GM20431 (cell line): ENCODE data around the gene CBX3.

Experiments
- in situ Hi-C: fragments of 300-500 bp; cut with MseI, MboI; formaldehyde crosslinking; loops from one replicate; pipeline ENCODE4 v1.15.0; 2020; ENCODE audit warnings: low sequenced_read_pairs; ENCODE audit not compliant: unreplicated experiment

The CBX3 gene

GRCh38 chr7:26168458-26169023 is 33.0 kb upstream of the CBX3 start:
- in situ Hi-C loops, result no loop called here

DNA sequence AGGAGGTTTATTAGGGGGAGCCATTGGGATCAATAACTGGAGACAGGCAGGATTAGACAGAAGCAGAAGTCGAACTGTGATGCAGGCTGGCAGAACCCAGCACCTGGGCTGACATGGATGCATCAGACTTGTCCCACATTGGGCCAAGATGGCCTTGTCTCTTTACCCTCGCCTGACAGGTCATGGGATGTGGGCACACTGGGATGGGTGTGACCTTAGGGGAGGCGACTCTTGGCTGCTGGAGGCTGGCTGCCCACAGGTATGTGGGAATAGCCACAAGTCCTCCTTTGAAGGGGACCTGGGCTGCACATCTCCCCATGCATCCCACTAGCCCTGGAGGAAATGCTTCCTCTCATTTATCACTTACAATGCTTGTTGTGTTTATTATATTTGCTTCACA is 32.3 kb upstream of the CBX3 start:
- in situ Hi-C loops, result no loop called here

DNA sequence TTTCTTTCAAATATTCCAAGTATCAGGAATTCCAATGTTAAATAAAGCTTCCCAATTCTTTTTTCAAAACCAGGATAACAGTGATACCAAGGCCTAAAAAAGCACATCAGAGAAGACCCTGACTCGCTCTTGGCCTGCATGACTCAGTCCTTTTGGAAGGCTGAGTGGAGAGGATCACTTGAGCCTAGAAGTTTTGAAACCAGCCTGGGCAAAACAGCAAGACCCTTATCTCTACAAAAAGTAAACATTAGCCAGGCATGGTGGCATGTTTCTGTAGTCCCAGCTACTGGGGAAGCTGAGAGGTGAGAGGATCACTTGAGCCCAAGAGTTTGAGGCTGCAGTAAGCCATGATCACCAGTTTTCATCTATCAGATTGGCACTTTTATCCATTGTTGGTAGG is 30.9 kb upstream of the CBX3 start:
- in situ Hi-C loops, result no loop called here

- in situ Hi-C loops, result no loop called here
Observed at GRCh38 chr7:26171601-26172000, 29.9 kb upstream of the CBX3 start.

DNA sequence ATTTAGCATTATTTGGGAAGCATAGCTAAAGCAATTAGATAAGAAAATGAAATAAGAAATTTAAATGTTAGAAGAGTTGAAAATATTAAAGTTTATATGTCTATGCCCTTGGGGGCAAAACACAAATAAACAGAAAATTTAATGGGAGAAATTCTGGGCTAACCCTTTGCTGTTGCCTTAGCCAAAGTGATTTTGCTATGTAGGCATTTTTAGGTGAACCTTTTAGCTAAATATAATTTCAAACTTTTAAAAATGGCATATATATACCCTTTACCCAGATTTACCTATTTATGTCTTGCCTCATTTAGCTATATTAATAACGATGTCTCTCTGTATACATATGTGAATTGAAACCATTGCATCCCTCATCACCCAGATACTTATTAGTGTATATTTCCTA is 29.5 kb upstream of the CBX3 start:
- in situ Hi-C loops, result no loop called here

DNA sequence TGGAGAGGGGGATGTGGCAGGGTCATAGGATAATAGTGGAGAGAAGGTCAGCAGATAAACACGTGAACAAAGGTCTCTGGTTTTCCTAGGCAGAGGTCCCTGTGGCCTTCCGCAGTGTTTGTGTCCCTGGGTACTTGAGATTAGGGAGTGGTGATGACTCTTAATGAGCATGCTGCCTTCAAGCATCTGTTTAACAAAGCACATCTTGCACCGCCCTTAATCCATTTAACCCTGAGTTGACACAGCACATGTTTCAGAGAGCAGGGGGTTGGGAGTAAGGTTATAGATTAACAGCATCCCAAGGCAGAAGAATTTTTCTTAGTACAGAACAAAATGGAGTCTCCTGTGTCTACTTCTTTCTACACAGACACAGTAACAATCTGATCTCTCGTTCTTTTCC is 25.6 kb upstream of the CBX3 start:
- in situ Hi-C loops, result loop anchor here (25.0 kb wide), 1 partner anchor 89 kb away; no protein-coding TSS in a partner anchor

- in situ Hi-C loops, result loop anchor here (25.0 kb wide), 1 partner anchor 89 kb away; no protein-coding TSS in a partner anchor
Observed at GRCh38 chr7:26176696-26177095, 24.8 kb upstream of the CBX3 start.

- in situ Hi-C loops, result loop anchor here (25.0 kb wide), 1 partner anchor 90 kb away; no protein-coding TSS in a partner anchor
Observed at GRCh38 chr7:26177269-26177668, 24.3 kb upstream of the CBX3 start.

DNA sequence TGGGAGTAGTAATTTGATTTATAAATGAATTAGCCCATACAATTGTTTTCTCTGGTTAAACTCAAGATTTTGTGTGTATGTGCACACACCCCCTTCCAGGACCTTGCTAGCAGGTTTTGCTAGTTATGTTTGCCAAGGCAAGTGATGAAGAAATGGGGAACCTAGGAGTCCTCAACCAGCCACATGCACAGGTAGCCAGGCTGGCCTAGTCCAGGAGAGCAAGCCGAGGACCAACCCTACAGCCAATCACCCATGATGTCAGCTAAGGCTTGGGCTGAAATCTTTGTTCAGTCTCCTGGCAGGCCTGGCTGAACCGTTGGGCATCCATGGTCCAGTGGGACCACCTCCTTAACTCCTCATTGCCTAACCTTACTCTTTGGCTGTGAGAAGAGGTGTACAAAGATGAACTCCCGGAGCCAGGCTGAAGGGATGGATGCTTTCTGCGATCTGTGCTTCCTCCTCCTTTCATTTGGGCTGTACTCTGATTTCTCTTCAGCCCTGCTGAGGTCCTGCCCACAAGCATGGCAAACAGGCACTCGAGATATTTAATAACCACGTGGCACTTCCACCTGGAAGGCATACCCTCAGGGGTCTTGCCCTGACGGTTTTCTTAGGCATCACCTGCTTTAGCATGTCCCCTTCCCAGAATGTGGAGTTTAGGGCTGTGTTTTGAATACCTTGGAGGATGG is 23.1 kb upstream of the CBX3 start:
- in situ Hi-C loops, result loop anchor here (25.0 kb wide), 1 partner anchor 91 kb away; no protein-coding TSS in a partner anchor

GRCh38 chr7:26179422-26179821 is 22.1 kb upstream of the CBX3 start:
- in situ Hi-C loops, result loop anchor here (25.0 kb wide), 1 partner anchor 92 kb away; no protein-coding TSS in a partner anchor

DNA sequence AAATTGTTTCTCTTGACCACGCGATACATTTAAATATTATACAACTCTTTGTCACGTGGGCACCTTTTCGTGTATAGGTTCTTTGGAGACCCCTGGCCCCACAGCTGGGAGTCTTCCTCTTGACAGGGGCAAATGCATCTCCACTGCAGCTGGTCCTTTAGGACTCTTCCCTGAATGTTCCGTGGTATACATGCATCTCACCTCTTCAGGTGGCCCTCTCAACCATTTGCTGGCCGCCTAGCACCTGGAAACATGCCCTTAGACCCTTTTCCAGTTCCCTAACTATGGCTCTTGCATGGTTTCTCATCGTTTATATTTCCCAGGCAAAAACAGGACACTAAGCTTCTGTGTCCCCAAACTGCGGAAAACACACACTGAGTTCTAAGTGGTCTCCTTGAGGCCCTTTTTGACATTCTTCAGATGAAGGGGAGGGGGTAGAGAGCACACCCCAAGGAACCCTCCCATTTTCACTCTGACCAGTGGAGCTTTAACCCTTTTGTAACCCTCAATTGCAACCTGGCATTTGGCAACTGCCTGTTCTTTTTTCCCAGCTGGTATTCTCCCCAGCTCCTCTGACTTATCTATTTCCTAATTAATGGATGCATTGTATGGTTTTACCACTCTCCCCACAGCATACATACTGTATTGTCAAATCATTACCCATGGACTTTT is 21.6 kb upstream of the CBX3 start:
- in situ Hi-C loops, result loop anchor here (25.0 kb wide), 1 partner anchor 93 kb away; no protein-coding TSS in a partner anchor

DNA sequence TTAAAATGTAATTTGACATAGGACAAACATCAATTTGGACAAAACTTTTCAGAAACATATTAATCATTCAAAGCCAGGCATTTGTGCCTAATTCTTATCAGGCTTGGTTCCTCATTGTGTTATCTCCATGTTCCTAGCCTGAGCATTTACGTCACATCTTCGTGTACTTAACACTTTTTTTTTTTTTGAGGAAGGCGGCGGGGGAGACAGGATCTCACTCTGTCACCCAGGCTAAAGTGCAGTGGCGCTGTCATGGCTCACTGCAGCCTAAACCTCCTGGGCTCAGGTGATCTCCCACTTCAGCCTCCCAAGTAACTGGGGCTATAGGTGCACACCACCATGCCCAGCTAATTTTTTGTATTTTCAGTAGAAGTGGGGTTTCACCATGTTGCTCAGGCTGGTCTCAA is 20.8 kb upstream of the CBX3 start:
- in situ Hi-C loops, result loop anchor here (25.0 kb wide), 1 partner anchor 93 kb away; no protein-coding TSS in a partner anchor

DNA sequence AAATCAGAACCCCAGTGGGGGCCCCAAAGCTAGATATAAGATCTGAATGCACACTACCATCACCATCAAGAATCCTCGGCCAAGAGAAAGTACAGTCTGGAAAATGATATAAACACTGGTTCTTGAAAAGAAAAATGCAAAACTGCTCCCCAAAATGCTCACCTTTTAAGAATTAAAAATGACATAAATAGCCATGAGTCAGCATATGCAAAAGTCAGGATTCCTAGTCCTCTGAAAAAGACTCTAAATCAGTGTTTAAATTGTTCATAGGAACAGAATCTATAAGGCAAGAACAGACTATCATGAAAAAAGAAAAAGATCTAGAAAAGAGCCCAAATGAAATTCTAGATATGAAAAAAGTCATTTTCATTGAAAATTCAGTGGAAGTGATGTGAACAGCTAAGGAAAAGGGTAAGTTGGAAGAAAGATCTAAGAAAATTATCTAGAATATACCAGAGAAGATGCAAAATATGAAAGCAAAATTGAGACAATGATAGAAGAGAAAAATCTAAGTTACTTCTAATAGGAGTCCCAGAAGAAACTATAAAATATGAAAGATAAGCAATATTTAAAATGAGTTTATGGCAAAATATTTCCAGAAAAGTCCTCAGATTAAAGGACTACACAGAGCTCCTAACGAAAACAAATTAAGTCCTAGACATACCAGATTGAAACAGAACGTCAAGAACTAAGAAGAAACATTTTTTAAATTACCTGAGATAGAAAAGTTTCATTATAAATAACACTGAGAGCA is 19.9 kb upstream of the CBX3 start:
- in situ Hi-C loops, result loop anchor here (25.0 kb wide), 1 partner anchor 94 kb away; no protein-coding TSS in a partner anchor

DNA sequence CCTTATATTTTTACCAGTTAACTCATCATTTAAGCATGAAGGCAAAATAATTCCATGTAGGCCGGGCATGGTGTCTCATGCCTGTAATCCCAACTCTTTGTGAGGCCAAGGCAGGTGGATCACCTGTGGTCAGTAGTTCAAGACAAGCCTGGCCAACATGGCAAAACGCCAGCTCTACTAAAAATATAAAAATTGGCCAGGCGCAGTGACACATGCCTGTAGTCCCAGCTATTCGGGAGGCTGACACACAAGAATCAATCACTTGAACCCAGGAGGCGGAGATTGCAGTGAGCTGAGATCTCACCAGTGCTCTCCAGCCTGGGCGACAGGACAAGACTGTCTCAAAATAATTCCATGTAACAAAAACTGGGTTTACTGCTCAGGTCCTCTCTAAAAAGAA is 19.3 kb upstream of the CBX3 start:
- in situ Hi-C loops, result loop anchor here (25.0 kb wide), 1 partner anchor 95 kb away; no protein-coding TSS in a partner anchor

DNA sequence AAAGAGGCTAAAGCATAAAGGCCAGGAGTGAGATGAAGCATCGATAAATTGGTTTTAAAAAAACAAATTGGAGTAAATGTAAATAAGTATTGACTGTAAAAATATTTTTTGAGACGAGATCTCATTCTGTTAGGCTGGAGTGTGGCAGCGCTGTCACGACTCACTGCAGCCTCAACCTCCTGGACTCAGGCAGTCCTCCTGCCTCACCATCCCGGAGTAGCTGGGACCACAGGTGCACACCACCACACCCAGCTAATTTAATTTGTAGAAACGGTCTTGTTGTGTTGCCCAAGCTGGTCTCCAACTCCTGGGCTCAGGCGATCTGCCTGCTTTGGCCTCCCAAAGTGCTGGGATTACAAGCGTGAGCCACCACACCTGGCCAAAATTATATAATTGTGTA is 18.8 kb upstream of the CBX3 start:
- in situ Hi-C loops, result loop anchor here (25.0 kb wide), 1 partner anchor 95 kb away; no protein-coding TSS in a partner anchor

- in situ Hi-C loops, result loop anchor here (25.0 kb wide), 1 partner anchor 96 kb away; no protein-coding TSS in a partner anchor
Observed at GRCh38 chr7:26183545-26184280, 17.8 kb upstream of the CBX3 start.

DNA sequence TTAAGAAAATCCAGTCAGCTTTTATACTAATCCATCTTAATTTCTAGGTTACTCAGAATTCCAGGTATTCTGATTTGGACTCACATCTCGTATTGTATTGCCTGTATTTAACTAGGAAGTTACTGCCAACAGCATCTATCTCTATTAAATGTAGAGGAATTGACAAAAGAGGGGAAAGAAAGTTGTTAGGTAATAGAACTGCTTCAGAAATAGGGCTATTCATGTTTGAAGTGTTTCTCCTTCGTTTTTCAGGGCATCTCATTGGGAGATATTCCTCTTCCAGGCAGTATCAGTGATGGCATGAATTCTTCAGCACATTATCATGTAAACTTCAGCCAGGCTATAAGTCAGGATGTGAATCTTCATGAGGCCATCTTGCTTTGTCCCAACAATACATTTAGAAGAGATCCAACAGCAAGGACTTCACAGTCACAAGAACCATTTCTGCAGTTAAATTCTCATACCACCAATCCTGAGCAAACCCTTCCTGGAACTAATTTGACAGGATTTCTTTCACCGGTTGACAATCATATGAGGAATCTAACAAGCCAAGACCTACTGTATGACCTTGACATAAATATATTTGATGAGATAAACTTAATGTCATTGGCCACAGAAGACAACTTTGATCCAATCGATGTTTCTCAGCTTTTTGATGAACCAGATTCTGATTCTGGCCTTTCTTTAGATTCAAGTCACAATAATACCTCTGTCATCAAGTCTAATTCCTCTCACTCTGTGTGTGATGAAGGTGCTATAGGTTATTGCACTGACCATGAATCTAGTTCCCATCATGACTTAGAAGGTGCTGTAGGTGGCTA is 17.1 kb upstream of the CBX3 start:
- in situ Hi-C loops, result loop anchor here (25.0 kb wide), 1 partner anchor 97 kb away; no protein-coding TSS in a partner anchor

DNA sequence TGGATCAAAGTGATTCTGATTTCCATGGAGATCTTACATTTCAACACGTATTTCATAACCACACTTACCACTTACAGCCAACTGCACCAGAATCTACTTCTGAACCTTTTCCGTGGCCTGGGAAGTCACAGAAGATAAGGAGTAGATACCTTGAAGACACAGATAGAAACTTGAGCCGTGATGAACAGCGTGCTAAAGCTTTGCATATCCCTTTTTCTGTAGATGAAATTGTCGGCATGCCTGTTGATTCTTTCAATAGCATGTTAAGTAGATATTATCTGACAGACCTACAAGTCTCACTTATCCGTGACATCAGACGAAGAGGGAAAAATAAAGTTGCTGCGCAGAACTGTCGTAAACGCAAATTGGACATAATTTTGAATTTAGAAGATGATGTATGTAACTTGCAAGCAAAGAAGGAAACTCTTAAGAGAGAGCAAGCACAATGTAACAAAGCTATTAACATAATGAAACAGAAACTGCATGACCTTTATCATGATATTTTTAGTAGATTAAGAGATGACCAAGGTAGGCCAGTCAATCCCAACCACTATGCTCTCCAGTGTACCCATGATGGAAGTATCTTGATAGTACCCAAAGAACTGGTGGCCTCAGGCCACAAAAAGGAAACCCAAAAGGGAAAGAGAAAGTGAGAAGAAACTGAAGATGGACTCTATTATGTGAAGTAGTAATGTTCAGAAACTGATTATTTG is 16.3 kb upstream of the CBX3 start:
- in situ Hi-C loops, result loop anchor here (25.0 kb wide), 1 partner anchor 98 kb away; no protein-coding TSS in a partner anchor
